PC-9 (cell line): ENCODE data around the gene TSG101.

Source experiments
- EZH2 ChIP-seq: fragments of 200-600 bp; sonication (generic); IDR thresholded peaks from 2 replicates; pipeline ENCODE4 v1.8.0; 2017; ENCODE audit warnings: antibody characterized with exemption, low read depth
- TF ChIP-seq, protein P1 (sequence below): fragments of 200-600 bp; sonication (generic); conservative IDR thresholded peaks from 2 replicates; pipeline ENCODE4 v1.6.1; 2017; ENCODE audit warnings: mixed run types, antibody characterized with exemption, mild to moderate bottlenecking, moderate library complexity

DNA sequence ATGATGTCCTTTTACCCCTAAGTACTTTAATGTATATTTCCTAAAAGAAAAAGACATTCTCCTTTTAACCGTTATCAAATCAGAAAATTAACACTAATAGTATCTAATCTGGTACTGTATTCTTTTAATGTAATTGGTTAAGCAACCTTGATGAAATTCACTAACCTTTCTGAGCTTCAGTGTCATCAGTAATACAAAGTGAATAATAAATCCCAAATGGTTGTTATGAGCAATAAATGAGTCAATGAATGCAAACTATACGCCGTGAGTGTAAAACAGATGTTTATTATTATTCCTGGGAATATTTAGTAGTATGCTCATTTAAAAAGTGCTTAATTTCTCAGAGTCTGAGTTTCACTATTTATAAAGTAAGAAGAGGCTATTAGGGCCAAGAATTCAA lies 40.3 kb upstream of the TSG101 start:
- TF ChIP-seq, protein P1, sequence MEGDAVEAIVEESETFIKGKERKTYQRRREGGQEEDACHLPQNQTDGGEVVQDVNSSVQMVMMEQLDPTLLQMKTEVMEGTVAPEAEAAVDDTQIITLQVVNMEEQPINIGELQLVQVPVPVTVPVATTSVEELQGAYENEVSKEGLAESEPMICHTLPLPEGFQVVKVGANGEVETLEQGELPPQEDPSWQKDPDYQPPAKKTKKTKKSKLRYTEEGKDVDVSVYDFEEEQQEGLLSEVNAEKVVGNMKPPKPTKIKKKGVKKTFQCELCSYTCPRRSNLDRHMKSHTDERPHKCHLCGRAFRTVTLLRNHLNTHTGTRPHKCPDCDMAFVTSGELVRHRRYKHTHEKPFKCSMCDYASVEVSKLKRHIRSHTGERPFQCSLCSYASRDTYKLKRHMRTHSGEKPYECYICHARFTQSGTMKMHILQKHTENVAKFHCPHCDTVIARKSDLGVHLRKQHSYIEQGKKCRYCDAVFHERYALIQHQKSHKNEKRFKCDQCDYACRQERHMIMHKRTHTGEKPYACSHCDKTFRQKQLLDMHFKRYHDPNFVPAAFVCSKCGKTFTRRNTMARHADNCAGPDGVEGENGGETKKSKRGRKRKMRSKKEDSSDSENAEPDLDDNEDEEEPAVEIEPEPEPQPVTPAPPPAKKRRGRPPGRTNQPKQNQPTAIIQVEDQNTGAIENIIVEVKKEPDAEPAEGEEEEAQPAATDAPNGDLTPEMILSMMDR: no peak
- no peak for TF ChIP-seq EZH2
